Ureter (tissue), 1 donor: Measurements from ENCODE around the gene COPB1. TPM values are rescaled to one million over a fixed set of nuclear protein-coding genes. Genes with fewer than 3 reads are reported as not detected.
A peak's percentile ranks its signal among the peaks of the same experiment; 100 is the strongest.

Experiments
- DNase-seq: peaks from one replicate; pipeline ENCODE4 v3.0.0-alpha.2; 2020; ENCODE audit warnings: low spot score
- total RNA-seq: library from RNA; stranded (reverse); gene quantifications from one replicate; pipeline ENCODE4 v1.2.4, GENCODE V29; 2023
- donor health status: DM: yes; HTN: yes; CAD: no.

The COPB1 gene
- total RNA-seq, 1 donor from 2014 or later: 87.2 TPM

GRCh38 chr11:14435717-14436512, 63.7 kb downstream of the COPB1 start:
- DNase-seq: no peak

- no peak for DNase-seq
Measured at GRCh38 chr11:14425621-14426020, 74.0 kb downstream of the COPB1 start.

GRCh38 chr11:14424096-14424495, 75.5 kb downstream of the COPB1 start:
- DNase-seq: no peak

GRCh38 chr11:14423633-14424032, 76.0 kb downstream of the COPB1 start:
- no peak for DNase-seq

- no peak for DNase-seq
Measured at GRCh38 chr11:14422814-14423182, 76.8 kb downstream of the COPB1 start.

GRCh38 chr11:14422052-14422813, 77.4 kb downstream of the COPB1 start:
- peak; percentile 85 for DNase-seq

- no peak for DNase-seq
Measured at GRCh38 chr11:14420223-14420622, 79.4 kb downstream of the COPB1 start.

GRCh38 chr11:14418801-14419417, 80.7 kb downstream of the COPB1 start:
- no peak for DNase-seq

GRCh38 chr11:14417617-14418374, 81.8 kb downstream of the COPB1 start:
- DNase-seq: no peak

- no peak for DNase-seq
Measured at GRCh38 chr11:14417186-14417585, 82.4 kb downstream of the COPB1 start.

GRCh38 chr11:14414470-14415461, 84.8 kb downstream of the COPB1 start:
- no peak for DNase-seq

GRCh38 chr11:14413307-14414069, 86.1 kb downstream of the COPB1 start:
- DNase-seq: no peak

GRCh38 chr11:14411818-14412217, 87.8 kb downstream of the COPB1 start:
- DNase-seq: no peak

- DNase-seq: no peak
Measured at GRCh38 chr11:14409891-14410290, 89.7 kb downstream of the COPB1 start.

GRCh38 chr11:14408612-14409011, 91.0 kb downstream of the COPB1 start:
- DNase-seq: no peak

Other genes with a start within 250 kb of the COPB1 start
- 31.1 TPM for gene RRAS2, start 140.6 kb downstream of the COPB1 start, total RNA-seq
- gene PSMA1, start 20.6 kb upstream of the COPB1 start, total RNA-seq: 138 TPM
- 35.9 TPM for gene PDE3B, start 144.0 kb upstream of the COPB1 start, total RNA-seq